Left cardiac atrium (tissue), 2 donors: Measurements from ENCODE around the gene AIF1. TPM values are rescaled to one million over a fixed set of nuclear protein-coding genes. Genes with fewer than 3 reads are reported as not detected.

Source experiments
- microRNA-seq, 2 donors: library from miRNA; unstranded; fragments of <30 nt; microRNA quantifications; one replicate each; pipeline ENCODE4 v1.2.0, GENCODE V29; 2020
- total RNA-seq, 2 donors: library from RNA; stranded (reverse); fragmentation: NEBNext Ultra II Directional; extraction: Animal tissue kit (Norgen Biotek cat#: 25700); gene quantifications; one replicate each; pipeline ENCODE4 v1.2.1, GENCODE V29; 2021
- donor health status: DM: no; HTN: yes; CAD: no; lungs with severe emphysema.
- donor health status: DM: yes; HTN: yes; CAD: no.

Gene AIF1
- total RNA-seq, 2 donors from 2014 or later: 17.0 to 37.4 TPM

Small RNA genes within 50 kb of the gene (microRNA-seq; reads per million reads assigned to microRNA genes)
- 0.20 to 0.27 reads per million in 2 donors for gene MIR6832

Other genes starting within 250 kb of the AIF1 start
- 10 to 100 TPM; 10.0 to 11.3 TPM for gene MICA, start 211.6 kb upstream of the AIF1 start, total RNA-seq
- gene MICB, start 117.1 kb upstream of the AIF1 start, total RNA-seq: 1 to 10 TPM; 2.1 to 2.2 TPM
- not detected for gene MCCD1, start 86.3 kb upstream of the AIF1 start, total RNA-seq
- 100 to 1,000 TPM; 188 to 224 TPM for gene DDX39B, start 73.2 kb upstream of the AIF1 start, total RNA-seq
- gene ATP6V1G2, start 68.6 kb upstream of the AIF1 start, total RNA-seq: 1 to 10 TPM; 1.9 to 2.7 TPM
- 10 to 100 TPM; 12.9 to 14.8 TPM for gene NFKBIL1, start 67.6 kb upstream of the AIF1 start, total RNA-seq
- gene LTA, start 42.9 kb upstream of the AIF1 start, total RNA-seq: not detected
- under 1 TPM; 0.53 to 0.92 TPM for gene TNF, start 39.7 kb upstream of the AIF1 start, total RNA-seq
- gene LTB, start 32.8 kb upstream of the AIF1 start, total RNA-seq: 1 to 10 TPM in 1 of 2 donors, under 1 TPM in 1; 0.84 to 1.4 TPM
- 10 to 100 TPM in 1 of 2 donors, 1 to 10 TPM in 1; 9.4 to 16.0 TPM for gene LST1, start 29.0 kb upstream of the AIF1 start, total RNA-seq
- gene NCR3, start 22.2 kb upstream of the AIF1 start, total RNA-seq: under 1 TPM in 1 of 2 donors, not detected in 1; 0.47 TPM
- gene PRRC2A, start 5.5 kb downstream of the AIF1 start, total RNA-seq: 100 to 1,000 TPM in 1 of 2 donors, 10 to 100 TPM in 1; 85.0 to 108 TPM
- 100 to 1,000 TPM; 206 to 294 TPM for gene BAG6, start 37.4 kb downstream of the AIF1 start, total RNA-seq
- gene APOM, start 40.7 kb downstream of the AIF1 start, total RNA-seq: 1 to 10 TPM; 1.4 to 1.7 TPM
- 10 to 100 TPM; 17.5 to 20.1 TPM for gene C6orf47, start 45.5 kb downstream of the AIF1 start, total RNA-seq
- gene GPANK1, start 49.8 kb downstream of the AIF1 start, total RNA-seq: 10 to 100 TPM; 12.3 to 15.7 TPM
- gene CSNK2B, start 50.8 kb downstream of the AIF1 start, total RNA-seq: 100 to 1,000 TPM in 1 of 2 donors, 10 to 100 TPM in 1; 84.8 to 116 TPM
- gene LY6G5B, start 54.7 kb downstream of the AIF1 start, total RNA-seq: 1 to 10 TPM; 3.2 to 8.8 TPM
- 1 to 10 TPM; 2.2 to 2.5 TPM for gene LY6G5C, start 65.8 kb downstream of the AIF1 start, total RNA-seq
- 10 to 100 TPM; 33.5 to 36.3 TPM for gene ABHD16A, start 88.1 kb downstream of the AIF1 start, total RNA-seq
- not detected for gene LY6G6F, start 91.6 kb downstream of the AIF1 start, total RNA-seq
- gene LY6G6D, start 100.1 kb downstream of the AIF1 start, total RNA-seq: not detected
- gene LY6G6C, start 106.5 kb downstream of the AIF1 start, total RNA-seq: not detected
- gene MPIG6B, start 108.1 kb downstream of the AIF1 start, total RNA-seq: under 1 TPM; 0.39 to 0.41 TPM
- 10 to 100 TPM; 55.6 to 56.2 TPM for gene DDAH2, start 114.1 kb downstream of the AIF1 start, total RNA-seq
- 100 to 1,000 TPM; 151 to 196 TPM for gene CLIC1, start 121.3 kb downstream of the AIF1 start, total RNA-seq
- 1 to 10 TPM; 2.6 to 3.0 TPM for gene MSH5, start 124.8 kb downstream of the AIF1 start, total RNA-seq
- under 1 TPM; 0.71 to 0.73 TPM for gene SAPCD1, start 147.4 kb downstream of the AIF1 start, total RNA-seq
- gene VWA7, start 162.1 kb downstream of the AIF1 start, total RNA-seq: 1 to 10 TPM; 4.8 to 6.2 TPM
- 10 to 100 TPM; 24.8 to 39.3 TPM for gene VARS1, start 180.5 kb downstream of the AIF1 start, total RNA-seq
- 10 to 100 TPM; 24.3 to 29.4 TPM for gene LSM2, start 191.7 kb downstream of the AIF1 start, total RNA-seq
- 1 to 10 TPM; 1.1 to 2.6 TPM for gene HSPA1L, start 200.0 kb downstream of the AIF1 start, total RNA-seq
- 100 to 1,000 TPM; 197 to 288 TPM for gene HSPA1A, start 200.3 kb downstream of the AIF1 start, total RNA-seq
- 100 to 1,000 TPM; 142 to 192 TPM for gene HSPA1B, start 212.5 kb downstream of the AIF1 start, total RNA-seq
- 10 to 100 TPM; 26.8 to 31.8 TPM for gene NEU1, start 247.6 kb downstream of the AIF1 start, total RNA-seq